IPS-NIHi11 (cell line): ENCODE measurements around the gene KIAA0513.

ENCODE experiments used
- DNase-seq: peaks from one replicate; pipeline ENCODE4 v3.0.0; 2012; ENCODE audit warnings: mixed read lengths, low spot score

The KIAA0513 gene

GRCh38 chr16:85074225-85074914 lies 46.8 kb downstream of the KIAA0513 start:
- DNase-seq: no peak

- DNase-seq: peak; percentile 86
Observed at GRCh38 chr16:85075236-85075924, 47.8 kb downstream of the KIAA0513 start.

- DNase-seq: no peak
Observed at GRCh38 chr16:85077039-85077438, 49.4 kb downstream of the KIAA0513 start.

- no peak for DNase-seq
Observed at GRCh38 chr16:85077576-85078125, 50.1 kb downstream of the KIAA0513 start.

DNA sequence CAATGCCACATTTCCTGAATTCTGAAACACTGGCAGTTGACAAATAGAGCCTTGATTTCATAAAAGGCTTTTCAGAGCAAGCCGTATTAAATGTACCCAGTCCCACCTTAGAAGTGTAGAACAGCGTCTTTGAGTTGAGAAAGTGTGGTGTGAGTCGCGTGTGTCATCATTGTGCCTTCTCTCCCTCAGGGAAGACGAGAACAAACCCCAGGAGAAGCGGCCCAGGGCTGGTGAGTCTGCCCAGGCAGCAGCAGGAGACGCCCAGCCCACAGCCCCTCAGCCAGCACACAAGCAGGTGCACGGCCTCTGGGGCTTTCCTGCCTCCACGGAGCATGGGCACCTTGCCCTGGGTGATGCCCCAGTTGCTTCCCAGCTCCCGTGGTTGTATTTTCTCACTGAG lies 50.6 kb downstream of the KIAA0513 start:
- DNase-seq: no peak

DNA sequence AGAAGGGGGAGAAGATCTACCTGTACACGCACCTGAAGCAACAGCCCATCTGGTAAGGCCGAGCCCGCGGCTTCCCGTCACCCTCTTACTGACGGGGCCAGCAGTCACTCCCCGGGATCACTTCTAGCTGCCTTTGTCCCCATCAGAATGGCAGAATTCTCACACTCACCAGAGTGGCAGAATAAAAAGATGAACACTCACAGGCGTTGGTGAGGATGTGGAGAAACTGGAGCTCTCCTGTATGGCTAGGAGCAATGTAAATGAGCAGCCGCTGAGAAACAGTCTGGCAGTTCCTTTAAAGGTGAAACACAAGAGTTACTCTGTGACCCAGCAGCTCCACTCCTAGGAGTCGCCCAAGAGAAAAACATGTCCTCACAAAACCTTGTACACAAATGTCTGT lies 51.4 kb downstream of the KIAA0513 start:
- DNase-seq: no peak

DNA sequence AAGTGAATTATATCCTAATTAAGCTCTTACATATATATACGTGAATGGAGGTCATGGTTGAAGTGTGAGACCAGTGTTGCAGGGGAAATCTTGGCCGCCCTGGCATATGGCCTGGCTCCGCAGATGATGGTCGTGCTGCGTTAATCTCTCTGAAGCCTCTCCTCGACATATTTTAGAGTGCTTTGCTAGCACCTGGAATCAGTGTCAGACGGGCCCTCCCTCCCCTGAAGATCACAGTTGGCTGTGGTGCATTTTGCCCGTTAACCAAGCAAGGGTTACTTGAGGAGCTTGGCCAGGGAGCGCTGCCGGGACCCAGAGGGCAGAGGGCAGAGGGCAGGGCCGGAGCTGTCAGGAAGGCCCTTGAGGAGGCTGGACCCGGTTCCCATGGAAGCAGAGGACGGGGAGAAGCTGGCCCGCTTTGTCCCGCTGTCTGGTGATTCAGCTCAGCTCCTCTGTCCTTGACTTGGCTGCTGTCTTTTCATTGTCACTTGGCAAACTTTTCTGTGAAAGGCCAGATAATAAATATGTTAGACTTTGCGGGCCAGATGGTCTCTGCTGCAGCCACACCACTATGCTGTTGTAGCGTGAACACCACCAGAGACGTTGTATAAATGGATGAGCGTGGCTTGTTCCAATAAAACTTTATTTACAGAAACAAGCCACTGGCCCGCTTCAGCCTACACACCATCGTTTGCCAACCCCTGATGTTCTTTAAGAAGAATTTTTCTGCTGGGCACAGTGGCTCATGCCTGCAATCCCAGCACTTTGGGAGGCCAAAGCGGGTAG lies 52.4 kb downstream of the KIAA0513 start:
- no peak for DNase-seq

DNA sequence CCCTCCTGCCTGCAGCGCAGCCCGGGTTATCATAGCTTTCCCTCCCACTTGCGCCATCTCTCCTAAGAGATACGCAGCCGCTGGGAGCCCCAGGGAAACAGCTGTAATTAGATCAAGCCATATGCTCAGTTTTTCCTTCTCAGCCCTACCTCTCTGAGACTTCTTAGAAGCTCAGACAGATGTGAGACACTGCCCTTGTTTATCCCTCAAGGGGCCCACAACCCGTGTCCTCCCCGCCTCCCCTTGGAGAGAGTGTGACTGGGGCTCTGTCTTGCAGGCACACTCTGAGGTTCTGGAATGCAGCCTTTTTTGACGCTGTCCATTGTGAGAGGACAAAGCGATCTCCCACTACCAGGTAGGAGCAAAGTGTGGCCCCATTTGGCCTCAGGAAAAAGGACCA lies 53.4 kb downstream of the KIAA0513 start:
- no peak for DNase-seq

DNA sequence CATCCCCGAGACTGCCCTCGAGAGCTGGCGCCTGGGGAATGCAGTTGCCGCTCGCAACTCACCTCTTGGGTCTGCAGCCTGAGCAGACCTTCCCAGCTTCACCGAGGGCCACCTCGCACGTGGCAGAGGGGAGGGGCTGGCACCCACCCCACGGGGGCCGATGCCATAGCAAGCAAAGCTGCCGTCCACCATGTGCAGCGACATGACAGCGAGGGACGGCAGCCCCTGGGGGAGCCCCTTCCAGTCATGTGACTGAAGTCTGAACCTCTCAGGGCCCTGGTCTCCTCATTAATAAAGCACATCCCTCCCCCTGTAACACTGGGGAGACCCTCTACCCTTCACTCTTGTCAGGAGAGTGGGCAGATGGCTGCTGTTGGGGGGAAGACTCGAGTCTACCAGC lies 54.2 kb downstream of the KIAA0513 start:
- no peak for DNase-seq

GRCh38 chr16:85082173-85083050 lies 54.8 kb downstream of the KIAA0513 start:
- no peak for DNase-seq

DNA sequence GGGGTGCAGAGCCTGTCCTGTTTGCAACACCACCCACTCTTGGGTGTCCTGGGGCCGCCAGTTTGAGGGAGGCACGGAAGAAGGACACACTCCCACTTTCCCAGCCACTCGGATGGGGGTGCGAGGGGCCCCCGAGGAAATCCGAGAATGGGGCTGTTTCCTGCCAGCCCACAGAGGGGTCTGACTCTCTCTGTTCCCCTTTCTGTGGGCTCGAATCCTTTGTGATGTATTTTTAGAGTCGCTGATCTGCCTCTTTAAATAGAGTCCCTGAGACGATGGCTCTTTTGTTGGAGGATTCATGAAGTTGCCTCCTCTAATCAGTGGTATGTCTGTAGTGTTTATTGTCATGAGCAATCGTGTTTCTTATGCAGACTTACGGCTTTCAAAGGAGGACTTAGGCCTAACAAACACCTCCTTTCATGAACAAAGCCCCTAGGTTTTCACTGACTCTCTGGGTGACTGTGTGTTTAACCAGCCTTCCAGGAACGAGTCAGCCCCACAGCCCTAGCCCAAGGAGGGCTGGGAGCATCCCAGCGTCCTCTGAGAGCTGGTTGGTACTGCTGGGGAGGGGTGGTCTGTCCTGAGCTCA lies 55.5 kb downstream of the KIAA0513 start:
- peak; percentile 72 for DNase-seq

- no peak for DNase-seq
Observed at GRCh38 chr16:85084841-85085510, 57.4 kb downstream of the KIAA0513 start.

- no peak for DNase-seq
Observed at GRCh38 chr16:85085721-85086120, 58.1 kb downstream of the KIAA0513 start.

DNA sequence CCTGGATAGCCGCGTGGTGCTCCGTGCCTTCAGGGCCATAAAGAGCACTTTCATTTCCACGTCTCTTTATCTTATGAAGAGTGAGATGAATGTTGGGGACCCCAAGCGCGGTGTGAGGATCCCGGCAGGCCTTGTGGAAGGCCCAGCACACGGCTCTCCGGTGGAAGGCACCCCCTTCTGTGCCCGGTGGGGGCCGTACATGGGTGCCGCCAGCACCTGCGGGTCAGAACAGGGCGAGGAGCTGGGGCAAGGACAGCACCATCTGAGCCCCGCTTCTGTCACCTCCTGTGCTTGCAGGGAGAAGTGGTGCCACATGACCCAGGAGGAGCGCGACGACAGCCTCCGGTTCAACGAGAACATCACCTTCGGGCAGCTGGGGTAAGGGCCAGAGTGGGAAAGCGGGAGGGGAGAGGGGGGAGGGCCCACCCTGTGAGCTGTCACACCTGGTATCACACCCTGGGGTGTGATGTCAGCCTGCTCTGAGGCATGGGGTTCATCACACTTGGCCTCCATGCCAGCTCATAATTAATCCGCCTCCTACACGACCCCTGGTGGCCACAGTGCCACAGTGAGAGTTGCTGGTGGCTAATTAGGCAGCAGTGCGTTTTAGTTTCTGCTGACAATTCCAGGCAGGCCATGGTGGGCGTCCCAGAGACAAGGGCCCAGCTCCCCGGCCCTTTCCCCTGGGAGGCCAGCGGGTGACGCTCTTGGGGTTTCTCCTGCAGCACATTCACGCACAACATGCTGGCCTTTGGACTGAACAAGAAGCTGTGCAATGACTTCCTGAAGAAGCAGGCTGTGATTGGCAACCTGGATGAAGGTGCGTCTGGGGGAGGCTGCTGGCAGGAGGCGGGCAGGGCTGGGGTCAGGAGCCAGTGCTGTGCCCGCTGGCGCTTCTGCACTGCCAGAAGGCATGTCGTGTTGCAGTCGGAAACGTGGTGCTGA lies 59.0 kb downstream of the KIAA0513 start:
- peak; percentile 86 for DNase-seq

DNA sequence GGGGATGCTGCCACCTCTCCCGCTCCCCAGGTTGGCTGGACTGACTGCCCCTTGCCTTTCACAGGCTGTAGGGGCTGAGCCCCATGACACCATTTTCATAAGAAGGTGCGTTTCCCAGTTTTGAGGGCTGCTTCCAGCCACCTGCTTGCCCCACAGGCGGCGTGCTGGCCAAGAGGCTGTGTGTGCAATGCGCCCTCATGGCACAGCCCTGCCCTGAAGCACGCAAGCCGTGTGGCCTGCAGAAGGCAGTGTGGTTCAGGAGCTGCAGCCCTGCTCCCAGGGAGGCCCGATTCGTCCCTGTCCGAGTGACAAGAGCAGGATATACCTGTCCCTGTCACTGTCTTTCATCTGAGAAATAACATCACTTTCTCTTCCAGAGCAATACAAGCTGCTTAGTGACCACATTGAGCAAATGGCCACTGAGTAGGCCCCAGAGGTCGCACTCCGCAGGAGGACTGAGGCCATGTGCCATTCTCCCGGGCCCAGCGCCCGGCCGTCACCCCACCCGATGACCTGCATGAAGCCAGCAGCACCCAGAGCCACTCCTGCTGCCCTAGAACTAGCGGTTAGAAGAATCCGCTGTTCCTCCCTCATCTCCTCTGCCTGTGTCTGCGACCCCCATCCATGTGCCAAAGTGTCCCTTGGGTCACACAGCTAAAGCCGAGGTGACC lies 60.4 kb downstream of the KIAA0513 start:
- no peak for DNase-seq

DNA sequence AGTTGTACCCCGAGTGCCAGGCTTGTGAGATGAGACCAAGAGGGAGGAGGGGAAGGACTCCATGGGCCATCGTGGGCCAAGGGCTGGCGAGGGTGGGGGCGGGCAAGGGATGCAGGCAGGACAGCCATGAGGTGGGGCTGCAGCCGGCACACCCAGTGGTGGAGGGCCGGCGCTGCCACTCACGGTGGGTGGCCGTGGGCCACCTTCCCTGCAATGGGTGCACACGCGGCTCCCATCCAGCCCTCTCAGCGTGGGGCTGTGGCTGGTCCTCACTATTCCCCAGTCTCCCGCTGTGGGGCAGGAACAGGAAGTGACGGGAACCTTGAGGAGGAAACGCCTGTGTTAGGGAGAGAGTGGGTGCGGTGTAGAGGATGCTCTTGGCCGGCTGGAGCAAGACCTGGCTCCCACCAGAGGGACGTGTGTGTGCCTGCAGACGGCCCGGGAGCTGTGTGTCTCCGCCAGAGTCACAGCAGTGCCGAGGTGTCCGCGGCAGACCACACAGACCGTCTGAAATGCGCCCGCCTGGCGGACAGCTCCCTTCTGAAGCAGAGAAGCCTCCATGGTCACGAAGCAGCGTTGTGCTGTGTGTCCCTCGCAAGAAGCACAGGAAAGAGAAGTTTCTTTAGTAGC lies 61.1 kb downstream of the KIAA0513 start:
- no peak for DNase-seq

DNA sequence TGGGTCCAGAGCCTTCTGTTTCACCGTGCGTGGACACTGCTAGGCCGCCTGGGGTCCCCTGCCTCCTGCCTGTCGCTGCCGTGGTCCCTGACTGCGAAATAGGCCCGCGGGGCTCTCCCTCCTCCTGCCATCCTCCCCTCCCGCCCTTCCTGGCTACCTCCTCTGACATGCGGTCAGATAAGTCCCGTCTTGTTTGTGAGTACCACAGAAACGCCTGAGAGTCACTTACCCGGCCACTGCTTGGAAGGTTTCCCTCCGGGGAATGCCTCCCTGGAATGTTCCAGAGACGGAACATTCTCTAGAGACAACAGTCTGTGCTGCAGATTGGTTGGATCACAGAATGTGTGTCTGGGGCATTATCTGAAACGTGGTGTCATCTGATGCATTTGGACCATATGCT lies 61.9 kb downstream of the KIAA0513 start:
- no peak for DNase-seq

- DNase-seq: no peak
Observed at GRCh38 chr16:85090181-85090580, 62.6 kb downstream of the KIAA0513 start.
